Hepatic stellate cell (primary cell): ENCODE measurements around the gene RUFY3.
"Not testable (repeated sequence)": the region's sequence is repeated elsewhere in the genome, so short reads cannot be mapped to it uniquely, and the experiment has no call there.

ENCODE experiments used
- DNase-seq: peaks from one replicate; pipeline ENCODE4 v3.0.0; 2011; ENCODE audit warnings: low spot score

Gene RUFY3

GRCh38 chr4:70721747-70722146 is at the start of gene RUFY3:
TSS of gene RUFY3 (plus strand) at chr4:70721964. CDS start at chr4:70722574, 610 bp downstream.
- peak; percentile 74 for DNase-seq

DNA sequence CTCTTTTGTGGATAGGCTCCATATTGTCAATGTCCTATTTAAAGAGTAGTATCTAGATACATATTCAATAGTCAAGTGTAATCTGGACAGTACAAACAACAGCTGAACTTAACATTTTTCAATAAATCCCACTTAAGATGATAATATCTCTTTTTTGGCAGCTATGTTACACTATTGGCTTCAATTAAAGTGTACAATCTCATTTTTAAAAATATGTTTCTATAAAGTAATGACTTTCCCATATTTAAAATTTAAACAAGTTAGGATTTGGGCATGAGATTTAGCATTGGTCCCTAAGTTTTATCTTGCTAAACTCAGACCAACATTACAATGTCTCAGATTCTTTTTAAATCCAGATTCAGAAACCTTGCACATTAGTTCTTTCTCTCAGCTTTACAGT is 47.6 kb upstream of the RUFY3 start:
- DNase-seq: no peak

DNA sequence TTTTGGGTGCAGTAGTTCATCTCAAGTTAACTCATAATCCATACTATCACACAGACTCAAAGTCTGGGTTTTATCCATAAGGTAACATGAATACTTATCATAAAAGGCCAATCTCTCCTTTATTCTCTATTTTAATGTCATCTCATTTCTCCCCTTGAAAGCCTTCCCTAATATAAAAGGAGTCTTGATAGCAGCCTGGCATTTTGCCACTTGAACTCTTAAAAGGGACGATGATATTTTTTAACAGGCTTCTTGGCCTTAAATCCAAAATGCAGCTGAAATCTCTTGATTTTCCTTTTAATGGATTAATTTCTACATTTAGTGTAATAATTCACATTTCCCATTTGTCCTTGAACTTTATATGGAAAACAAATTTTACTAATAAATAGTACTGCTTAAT is 47.0 kb upstream of the RUFY3 start:
- no peak for DNase-seq

DNA sequence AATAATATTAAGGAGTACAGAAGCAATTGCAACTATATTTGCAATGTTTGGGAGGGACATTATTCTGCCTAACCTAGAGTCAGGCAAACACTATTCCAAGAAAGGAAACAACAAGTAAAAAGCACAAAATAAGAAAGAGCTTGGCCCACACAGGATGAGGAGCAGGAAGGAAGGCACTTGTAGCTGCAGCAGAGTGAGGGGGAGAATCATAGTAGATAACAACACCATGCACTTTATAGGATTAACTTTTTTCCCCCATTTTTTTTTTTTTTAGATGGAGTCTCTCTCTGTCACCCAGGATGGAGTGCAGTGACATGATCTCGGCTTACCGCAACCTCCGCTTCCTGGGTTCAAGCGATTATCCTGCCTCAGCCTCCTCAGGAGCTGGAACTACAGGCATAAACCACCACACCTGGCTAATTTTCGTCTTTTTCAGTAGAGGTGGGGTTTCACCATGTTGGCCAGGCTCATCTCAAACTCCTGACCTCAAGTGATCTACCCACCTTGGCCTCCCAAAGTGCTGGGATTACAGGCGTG is 45.1 kb upstream of the RUFY3 start:
- no peak for DNase-seq

- no peak for DNase-seq
Measured at GRCh38 chr4:70678383-70678999, 43.3 kb upstream of the RUFY3 start.

GRCh38 chr4:70680934-70681333 is 40.8 kb upstream of the RUFY3 start:
- no peak for DNase-seq

DNA sequence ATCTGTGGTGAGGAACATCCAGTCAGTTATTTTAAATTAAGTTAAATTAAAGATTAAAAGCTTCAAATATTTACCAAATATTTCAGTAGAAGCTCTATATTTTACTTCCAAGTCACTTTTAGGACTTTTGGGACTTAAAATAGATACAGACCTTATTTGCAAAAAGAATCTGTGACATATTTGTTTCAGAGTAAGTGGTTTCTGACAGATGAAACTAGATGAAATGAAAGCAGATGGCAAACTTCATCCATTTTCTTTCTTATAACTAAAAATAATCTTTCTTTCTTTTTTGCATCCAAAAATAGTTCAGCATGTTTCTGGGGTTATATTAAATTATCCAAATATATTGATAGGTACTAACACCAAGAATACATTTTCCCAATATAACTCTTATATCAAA is 40.1 kb upstream of the RUFY3 start:
- DNase-seq: no peak

GRCh38 chr4:70682142-70682541 is 39.6 kb upstream of the RUFY3 start:
- DNase-seq: not testable (repeated sequence)

DNA sequence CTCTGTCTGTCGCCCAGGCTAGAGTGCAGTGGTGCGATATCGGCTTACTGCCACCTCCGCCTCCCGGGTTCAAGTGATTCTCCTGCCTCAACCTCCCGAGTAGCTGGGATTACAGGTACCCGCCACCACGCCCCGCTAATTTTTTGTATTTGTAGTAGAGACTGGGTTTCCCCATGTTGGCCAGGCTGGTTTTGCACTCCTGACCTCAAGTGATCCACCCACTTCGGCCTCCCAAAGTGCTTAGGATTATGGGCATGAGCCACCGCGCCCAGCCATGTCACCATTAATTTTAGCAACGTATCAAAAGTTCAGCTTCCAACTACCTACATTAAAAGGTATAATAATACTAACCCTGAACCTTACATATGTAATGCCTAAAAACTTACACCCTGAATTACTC is 34.4 kb upstream of the RUFY3 start:
- no peak for DNase-seq

GRCh38 chr4:70687821-70688794 is 33.7 kb upstream of the RUFY3 start, which contains the start of gene UTP3:
TSS of gene UTP3 (plus strand) at chr4:70688532. CDS start at chr4:70688678, 146 bp downstream.
- DNase-seq: peak; percentile 89

GRCh38 chr4:70688795-70689231 is 33.0 kb upstream of the RUFY3 start:
- no peak for DNase-seq

DNA sequence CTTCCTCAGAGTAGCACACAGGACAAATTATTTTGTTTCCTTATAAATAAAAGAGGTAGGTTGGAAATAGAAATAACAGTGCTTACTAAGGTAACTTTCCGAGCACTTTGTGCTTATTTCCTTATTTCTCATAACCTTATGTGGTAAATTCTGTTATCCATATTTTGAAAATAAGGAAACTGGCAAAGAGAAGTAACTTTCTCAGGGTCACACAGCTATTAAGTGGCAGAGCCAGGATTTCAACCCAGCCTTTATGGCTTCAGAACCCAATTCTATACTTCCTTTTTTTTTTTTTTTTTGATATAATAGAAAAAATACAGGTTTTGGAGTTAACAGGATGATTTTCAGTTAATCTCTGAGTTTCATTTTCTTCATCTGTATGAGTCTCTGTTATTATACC is 30.1 kb upstream of the RUFY3 start:
- DNase-seq: no peak

DNA sequence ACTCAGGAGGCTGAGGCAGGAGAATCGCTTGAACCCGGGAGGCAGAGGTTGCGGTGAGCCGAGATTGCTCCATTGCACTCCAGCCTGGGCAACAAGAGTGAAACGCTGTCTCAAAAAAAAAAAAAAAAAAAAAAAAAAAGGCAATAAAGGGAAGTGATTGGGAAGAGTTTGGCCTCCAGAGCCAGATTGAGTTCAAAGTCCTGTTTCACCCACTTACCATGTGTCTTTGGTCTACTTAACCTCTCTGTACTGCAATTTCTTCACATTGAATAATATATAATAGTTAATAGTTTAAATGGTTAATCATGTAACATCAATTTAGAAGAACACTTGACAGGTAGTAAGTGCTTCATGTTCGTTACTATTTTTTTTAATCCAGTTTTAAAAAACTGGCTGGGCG is 27.1 kb upstream of the RUFY3 start:
- DNase-seq: not testable (repeated sequence)

DNA sequence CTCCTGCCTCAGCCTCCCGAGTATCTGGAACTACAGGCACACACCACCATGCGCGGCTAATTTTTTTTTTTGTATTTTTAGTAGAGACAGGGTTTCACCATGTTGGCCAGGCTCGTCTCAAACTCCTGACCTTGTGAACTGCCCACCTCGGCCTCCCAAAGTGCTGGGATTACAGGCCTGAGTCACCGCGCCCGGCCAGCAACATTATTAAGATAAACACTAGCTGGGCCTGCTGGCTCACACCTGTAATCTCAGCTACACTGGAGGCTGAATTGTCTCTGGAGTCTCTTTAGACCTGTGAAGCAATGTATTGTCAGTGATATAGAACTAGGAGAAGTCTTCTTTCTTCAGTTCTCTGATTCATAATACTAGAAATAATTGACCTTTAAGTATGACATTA is 23.3 kb upstream of the RUFY3 start:
- DNase-seq: not testable (repeated sequence)

DNA sequence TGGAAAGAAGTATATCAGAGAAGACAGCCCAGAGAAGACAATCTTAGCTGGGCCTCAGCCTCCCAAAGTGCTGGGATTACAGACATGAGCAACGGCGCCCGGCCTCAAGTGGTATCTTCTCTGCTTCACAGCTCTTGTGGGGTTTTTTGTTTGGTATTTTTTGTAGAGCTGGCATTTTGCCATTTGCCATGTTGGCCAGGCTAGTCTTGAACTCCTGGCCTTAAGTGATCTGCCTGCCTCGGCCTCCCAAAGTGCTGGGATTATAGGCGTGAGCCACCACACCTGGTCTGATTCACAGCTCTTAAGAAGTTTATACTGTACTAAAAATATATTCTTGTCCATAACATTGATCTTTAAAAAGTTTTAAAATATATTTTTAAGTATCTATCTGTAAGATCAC is 21.1 kb upstream of the RUFY3 start:
- no peak for DNase-seq

DNA sequence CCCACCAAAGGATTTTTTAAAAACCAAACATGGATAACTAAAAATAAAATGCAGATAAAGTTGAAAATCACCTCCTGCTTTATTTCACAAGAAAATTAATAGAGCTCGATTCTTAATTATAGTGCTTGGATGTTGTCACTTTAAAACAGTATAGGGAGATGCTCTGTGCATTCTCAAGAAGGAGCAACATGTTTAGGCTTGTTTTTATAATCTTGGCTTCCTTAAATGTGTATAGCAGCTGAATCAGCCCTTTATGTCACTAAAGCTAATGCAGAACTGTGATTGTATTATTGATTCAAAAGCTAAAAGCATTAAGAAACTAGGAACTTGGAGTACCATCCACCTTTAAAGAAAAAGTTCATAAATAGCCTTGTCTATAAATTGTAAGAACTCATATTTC is 20.5 kb upstream of the RUFY3 start:
- DNase-seq: no peak

DNA sequence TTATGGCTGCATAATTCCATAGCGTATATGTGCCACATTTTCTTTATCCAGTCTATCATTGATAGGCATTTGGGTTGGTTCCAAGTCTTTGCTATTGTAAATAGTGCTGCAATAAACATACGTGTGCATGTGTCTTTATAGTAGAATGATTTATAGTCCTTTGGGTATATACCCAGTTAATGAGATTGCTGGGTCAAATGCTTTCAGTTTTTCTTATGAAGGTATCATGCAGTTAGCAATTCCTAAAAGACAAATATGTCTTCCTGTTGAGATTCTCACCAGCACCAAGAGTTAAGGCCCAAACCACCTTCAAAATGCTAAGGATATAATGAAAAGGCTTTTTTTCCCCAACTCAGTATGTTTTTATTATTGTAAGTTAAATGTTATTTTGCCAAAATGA is 19.2 kb upstream of the RUFY3 start:
- not testable (repeated sequence) for DNase-seq

GRCh38 chr4:70703619-70704214 is 18.0 kb upstream of the RUFY3 start:
- peak; percentile 18 for DNase-seq

GRCh38 chr4:70704215-70704930 is 17.4 kb upstream of the RUFY3 start:
- DNase-seq: peak; percentile 66

- peak; percentile 25 for DNase-seq
Measured at GRCh38 chr4:70704931-70705182, 16.9 kb upstream of the RUFY3 start.

DNA sequence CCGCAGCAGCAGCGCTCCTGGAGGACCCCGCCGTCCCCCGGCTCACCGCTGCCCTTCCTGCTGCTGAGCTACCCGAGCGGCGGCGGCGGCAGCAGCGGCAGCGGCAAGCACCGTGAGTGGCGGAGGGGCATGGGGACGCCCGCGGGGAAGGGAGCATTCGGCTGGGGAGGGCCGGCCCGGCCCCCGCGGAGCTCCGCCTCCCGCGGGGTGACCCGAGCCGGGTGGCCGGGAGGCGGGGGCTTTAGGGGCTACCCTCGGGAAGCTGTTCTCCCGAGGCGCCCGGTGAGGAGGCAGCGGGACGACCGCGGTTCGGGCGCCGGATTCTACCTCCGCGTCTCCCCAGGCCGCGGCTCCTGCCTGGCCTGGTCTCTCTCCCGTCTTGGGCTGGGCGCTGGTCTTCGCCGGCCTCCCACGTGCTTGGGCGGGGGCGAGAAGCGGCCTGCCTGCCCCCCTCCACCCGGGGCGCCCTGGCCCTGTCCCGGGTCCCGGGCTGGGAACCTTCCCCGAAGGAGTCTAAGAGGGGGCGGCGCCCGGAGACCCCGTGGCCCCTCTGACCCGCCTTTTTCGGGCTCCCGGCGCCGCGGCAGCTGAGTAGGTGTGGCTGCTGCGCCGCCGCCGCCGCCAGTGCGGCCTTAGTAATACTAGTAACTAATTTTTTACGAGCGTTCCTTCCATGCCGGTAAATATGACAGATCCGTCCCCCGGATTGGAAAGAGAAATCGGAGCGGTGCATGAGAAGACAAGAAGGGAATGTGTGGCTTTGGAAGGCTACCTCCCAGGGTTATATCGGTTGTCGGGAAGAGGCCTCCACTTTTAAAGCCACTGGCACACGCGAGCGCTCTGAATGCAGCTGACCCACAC is 16.4 kb upstream of the RUFY3 start:
- DNase-seq: peak; percentile 70
